PFSK-1 (cell line): Measurements from ENCODE around the gene ACY1.

Experiments
- POLR2AphosphoS5 ChIP-seq: IDR thresholded peaks from 2 replicates; pipeline ENCODE4 v1.6.1; 2012; ENCODE audit warnings: low read depth, mild to moderate bottlenecking, control low read depth, low read length, moderate library complexity
- SIN3A ChIP-seq: IDR thresholded peaks from 2 replicates; pipeline ENCODE4 v1.6.1; 2012; ENCODE audit warnings: mild to moderate bottlenecking, low read length, moderate library complexity, borderline replicate concordance; ENCODE audit not compliant: insufficient read depth
- TAF1 ChIP-seq: IDR thresholded peaks from 2 replicates; pipeline ENCODE4 v1.6.1; 2012; ENCODE audit warnings: low read length, control low read depth, borderline replicate concordance; ENCODE audit not compliant: insufficient read depth

GRCh38 chr3:52023101-52023770 is 39.9 kb downstream of the ACY1 start:
- TF ChIP-seq POLR2AphosphoS5 (no peak), SIN3A (no peak), TAF1 (no peak)
